GOT3 (cell line): ENCODE data around the gene DYSF.

ENCODE experiments used
- DNase-seq: peaks from one replicate; lab custom pipeline; 2025; ENCODE audit warnings: mixed read lengths; lab: John Stamatoyannopoulos, UW

DYSF gene

DNA sequence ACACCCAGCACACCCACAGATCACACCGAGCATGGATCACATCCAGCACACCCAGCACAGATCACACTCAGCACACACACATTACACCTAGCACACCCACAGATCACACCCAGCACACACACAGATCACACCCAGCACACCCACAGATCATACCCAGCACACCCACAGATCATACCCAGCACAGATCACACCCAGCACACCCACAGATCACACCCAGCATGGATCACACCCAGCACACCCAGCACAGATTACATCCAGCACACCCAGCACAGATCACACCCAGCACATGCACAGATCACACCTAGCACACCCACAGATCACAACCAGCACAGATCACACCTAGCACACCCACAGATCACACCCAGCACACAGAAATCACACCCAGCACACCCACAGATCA lies 118.6 kb downstream of the DYSF start:
- no peak for DNase-seq

DNA sequence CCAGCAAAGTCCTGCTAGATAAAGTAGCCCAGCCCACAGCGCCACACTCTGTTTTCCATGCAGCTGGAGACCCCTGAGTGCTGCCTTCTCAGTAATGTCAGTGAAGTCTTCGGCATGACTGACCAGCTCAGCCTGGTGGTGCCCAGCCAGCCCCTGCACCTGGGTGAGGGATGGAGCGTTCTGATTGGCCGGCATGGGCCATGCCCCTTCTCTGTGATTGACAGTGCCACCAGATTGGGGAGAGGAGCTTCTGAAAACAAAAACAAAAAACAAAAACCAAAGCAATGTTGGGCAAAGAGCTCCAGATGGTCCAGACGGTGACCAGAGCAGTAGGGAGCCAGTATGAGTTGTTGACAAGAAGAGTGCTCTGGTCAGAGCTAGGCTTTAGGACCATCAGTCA lies 122.6 kb downstream of the DYSF start:
- DNase-seq, result no peak

DNA sequence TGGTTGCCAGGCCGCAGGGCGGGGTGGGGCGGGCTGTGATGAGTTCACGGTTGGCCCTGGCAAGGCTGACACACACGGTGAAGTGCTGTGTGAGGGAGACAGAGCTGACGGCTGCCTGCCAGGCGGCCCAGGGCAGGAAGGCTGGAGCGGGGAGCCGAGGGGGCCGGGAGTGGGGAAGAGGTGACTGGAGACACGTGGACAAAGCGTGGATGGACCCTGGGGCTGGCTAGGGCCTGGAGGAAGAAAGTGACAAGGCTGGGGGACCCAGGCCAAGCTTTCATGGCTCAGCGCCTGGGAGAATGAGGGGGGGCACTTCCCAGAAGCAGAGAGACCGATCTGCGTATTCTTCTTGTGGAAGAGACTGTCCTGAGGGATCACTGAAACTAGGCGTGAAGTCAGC lies 123.2 kb downstream of the DYSF start:
- no peak for DNase-seq

DNA sequence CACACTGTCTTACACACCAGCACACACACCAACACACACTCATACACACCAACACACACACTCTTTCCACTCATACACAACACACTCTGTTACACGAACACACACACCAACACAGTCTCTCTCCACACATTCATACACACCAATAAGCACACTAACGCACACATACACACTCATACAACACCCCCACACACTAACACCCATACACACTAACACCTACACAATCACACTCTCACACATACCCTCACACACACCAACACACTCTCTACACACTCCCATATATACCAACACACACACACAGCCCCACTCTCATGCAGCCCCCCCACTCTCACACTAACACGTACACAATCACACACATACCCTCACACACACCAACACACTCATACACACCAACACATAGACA lies 123.8 kb downstream of the DYSF start:
- no peak for DNase-seq

DNA sequence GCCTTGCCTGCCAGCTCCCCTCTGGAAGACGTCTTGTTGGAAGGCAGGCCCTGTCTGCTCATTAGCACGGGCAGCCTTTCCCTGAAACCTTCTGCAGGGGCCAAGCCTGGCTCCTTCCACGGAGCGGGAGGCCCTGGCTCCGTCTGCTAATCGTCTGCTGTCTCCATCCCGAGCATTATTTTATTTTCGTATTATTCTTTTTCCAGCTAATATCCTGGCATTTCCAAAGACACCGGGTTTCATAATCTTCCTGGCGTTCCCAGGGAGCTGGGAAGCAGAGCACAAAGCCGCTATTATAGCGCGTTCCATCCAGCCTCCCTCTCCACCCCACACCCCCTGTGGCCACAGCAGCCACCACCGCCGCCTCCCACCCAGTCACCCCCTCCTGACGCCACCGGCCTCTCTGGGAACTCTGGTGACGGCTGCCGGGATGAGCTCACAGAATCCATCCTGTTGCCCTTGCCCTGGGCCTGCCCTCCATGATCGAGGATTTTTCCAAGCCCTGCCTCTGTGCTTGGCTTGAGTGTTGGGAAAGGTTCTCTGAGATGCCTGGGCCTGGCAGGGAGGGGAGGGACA lies 125.5 kb downstream of the DYSF start:
- DNase-seq, result no peak

DNA sequence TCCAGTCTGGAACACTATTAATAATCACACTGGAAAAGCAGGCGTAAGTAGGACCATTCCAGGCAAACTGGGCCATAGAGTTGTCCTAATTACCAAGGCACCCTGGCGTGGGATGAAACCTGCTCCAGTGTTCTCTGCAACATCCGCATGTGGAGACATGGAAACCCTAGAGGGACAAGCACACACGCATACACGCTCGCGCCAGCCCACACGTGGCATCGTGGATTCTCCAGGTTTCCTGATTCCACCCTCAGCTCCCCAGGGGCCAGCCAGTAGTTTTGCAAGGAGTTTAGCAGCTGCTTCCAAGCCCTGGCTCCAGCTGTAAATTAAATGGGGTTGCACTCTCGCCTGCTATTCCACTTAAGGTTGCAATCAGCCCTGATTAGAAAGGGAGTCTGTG lies 127.7 kb downstream of the DYSF start:
- DNase-seq, result no peak

DNA sequence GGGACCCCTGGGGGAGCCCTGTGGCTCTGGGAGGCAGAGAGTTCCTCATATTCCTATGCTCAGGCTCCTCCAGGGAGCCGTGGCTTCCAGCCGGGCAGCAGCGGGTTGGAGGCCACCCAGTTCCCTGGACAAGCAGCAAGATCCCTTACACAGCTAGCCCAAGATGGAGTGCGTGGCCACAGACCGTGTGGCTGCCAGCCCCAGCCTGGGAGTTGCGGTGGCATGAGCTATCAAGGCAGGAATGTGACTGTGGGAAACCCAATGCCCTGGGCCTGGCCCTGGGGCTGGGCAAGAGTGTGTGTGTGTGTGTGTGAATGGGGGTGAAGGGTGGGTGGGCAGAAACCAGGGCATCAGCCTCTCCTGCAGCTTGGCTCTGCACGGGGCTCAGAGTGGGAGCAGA lies 130.5 kb downstream of the DYSF start:
- no peak for DNase-seq

DNA sequence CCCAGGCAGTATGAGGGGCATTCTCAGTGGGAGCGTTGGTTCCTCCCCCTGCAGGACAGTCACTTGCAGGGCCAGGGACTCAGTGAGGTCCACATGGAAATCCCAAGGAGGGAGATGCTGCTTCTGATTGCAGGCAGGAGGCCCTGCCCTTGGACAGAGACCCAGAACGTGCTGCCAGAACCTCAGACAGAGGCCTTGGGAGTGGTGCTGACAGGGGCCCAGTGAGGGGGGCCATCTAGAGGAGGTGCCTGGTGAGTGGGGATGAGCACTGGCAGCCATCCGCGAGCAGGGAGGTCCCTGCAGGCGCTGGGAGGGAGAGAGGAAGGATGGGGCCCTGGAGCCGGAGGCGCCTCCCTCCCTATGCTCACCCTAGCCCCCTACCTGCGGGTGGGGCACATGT lies 133.1 kb downstream of the DYSF start:
- DNase-seq, result no peak

DNA sequence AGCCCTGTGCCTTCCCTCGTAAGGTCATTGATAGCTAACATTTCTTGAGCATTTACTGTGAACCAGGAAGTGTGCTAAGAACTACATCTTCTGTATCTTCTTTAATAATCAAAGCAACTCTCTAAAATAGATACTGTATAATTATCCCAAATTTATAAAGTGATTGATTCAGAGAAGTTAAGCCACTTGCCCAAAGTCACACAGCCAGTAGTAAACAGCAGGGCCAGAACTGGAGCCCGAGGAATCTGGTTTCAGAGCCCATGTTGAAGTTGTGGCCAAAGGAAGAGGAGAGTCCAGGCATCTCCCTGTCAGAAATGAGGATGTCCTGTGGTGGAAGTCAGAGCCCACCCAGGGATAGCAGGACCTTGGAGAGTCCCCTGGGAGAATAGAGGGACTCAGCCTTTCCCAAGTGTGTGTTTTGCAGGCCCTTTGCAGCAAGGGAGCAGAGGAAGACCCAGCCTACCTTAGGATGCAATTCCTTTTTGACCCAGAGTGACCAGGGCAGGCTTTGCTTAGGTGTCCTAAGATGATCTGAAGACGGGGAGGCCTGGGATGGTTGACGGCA lies 134.2 kb downstream of the DYSF start:
- DNase-seq, result no peak

DNA sequence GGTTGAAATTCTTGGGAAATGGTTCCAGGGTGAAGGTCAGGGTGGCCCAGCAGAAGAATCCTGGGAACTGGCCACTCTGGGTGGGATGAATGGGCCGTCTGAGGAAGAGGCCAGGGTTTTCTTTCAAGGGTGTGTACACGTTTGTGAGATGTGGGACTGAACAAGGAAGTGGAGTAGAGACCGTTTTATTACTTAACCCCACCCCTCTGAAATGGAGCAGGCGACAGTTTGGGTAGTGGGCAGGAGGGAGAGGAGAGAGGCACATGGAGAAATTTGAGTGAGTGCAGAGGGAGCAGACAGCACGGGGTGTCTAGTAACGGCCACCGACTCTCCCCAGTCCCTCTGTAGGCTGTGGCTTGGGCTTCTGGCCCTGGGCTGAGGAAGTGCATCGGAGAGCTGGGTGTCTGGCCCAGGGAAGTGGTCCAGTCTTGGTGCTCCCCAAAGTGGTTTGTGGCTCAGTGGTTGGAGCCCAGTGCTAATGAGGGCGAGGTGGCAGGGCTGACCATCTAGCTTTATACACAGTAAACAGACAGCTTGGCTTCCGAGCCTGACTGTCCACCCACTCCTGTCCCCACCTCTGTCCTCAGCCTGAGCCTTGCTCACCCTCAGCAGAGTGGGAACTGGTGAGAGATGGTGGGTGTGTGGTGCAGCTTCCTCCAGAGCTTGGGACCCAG lies 135.3 kb downstream of the DYSF start:
- DNase-seq, result no peak

DNA sequence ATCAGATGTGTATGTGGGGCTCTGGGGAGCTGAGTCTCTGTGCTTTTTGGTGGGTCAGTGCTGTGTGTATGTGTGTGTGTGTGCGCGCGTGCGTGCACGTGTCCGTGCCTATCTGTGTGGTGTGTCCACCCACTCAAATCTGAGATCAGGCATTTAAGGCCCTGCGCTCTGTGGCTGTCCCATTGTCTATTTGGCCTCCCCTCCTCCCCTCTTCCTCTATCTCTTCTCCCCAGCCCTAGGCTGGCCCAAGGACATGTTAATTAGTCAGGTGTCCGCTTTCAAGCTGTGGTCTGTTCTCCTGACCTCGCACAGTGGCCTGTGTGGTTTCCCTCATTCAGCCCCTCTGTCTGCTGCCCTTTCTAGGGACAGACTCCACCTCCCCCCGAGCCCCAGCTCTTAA lies 136.4 kb downstream of the DYSF start:
- DNase-seq, result no peak

DNA sequence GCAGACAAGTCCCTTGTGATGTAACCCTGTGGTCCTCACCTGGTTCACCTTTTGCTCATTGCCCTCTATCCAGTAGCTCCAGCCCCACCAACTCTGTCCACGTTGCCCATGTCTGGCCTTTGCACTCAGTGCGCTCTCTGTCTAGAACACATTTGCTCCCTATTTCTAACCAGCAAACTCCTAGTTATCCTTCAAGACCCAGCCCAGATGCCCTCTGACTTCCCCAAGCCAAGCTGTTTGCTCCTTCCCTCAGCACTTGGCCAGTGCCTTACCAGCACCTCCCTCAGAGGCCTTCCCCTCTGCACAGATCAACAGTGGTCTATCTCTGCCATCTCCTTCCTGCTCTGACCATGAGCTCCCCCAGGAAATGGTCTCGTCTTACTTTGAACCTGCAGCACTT lies 137.7 kb downstream of the DYSF start:
- no peak for DNase-seq

DNA sequence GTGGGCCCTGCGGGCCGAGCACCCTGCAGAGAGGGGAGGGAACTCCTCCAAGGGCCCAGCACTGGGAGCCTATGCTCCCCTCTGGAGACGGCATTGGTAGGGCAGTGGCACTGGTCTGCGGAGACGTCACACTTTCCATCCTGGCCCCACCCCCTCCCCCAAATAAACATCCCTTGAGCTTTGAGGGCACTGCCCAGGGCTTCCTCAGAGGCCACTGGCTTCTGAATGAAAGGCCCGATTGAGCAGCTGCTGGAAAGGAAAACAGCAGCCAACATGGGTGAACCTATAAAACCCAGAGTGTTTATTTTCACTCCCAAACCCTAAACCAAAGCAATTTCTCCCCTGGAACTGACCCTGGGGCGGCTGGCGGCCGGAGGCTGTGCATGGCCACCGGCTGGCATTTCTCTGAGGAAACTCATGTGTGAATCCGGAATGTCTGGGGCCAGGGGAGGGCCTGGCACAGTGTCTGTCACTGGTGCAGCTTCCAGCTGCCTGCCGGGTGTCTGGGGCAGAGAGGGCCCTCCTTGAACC lies 138.9 kb downstream of the DYSF start:
- no peak for DNase-seq

DNA sequence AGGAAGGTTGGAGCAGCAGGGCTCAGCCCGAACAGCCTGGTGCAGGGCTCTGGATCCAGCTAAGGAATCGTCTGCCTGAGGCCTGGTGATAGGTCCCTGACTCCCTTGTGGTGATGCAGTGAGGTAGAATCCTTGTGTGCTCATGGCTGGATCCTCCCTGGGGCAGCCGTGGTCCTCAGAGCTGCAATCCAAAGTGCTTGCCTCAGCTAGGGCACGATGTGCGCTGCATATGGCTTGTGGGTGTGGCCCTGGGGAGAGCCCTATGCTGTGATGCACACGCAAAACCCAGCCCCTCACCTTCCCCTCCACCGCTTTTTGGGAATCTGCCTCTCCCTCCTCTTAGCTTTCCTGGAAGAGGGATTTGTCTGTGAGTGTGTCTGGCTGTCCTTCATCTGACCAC lies 142.2 kb downstream of the DYSF start:
- no peak for DNase-seq

DNA sequence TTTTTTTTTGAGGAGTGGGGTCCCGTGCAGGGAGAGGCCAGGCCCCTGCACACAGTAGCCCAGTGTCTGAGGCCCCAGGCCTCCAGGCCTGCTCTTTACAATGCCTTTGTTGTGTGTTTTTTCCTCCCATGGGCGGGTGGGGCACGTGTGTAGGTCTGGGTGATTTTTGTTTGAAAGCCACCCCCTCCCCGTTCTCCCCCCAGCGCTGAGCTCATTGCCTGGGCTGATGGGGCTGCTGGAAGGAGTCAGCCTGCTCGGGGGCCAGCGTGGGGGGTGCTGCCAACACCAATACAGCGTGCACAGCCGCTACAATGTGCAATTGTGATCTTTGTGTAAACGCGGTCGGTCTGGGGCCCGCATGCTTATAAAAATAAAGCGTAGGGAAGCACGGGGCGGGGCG lies 142.7 kb downstream of the DYSF start:
- DNase-seq, result no peak

DNA sequence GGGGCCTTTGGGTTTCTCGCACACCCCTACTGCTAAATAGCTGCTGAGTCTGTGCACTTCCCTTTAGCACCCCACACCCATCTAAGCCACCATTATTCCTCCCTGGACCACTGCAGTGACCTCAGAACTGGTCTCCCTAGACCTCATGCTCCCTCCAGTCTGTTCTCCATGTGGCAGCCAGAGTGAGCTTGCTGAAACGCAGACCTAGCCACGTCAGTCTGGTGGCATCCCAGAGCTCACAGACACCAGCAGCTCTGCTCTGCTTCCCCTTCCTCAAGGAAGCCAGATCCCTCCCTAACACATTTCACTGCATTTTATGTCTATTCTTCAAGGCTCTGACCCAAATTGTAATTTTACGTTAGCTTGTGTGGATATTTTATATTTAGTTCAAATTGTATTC lies 144.4 kb downstream of the DYSF start:
- no peak for DNase-seq

DNA sequence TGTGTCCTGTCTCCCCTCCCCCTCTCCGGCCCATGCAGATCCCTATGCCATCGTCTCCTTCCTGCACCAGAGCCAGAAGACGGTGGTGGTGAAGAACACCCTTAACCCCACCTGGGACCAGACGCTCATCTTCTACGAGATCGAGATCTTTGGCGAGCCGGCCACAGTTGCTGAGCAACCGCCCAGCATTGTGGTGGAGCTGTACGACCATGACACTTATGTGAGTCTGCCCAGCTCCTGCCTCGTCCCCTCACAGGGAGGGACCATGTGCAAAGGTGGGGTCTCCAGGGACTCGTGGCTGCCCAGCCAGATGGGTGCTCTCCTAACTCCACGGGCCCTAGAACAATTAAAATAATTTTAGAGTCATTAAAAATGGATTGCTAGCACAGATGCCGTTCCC lies 145.2 kb downstream of the DYSF start:
- DNase-seq, result no peak

DNA sequence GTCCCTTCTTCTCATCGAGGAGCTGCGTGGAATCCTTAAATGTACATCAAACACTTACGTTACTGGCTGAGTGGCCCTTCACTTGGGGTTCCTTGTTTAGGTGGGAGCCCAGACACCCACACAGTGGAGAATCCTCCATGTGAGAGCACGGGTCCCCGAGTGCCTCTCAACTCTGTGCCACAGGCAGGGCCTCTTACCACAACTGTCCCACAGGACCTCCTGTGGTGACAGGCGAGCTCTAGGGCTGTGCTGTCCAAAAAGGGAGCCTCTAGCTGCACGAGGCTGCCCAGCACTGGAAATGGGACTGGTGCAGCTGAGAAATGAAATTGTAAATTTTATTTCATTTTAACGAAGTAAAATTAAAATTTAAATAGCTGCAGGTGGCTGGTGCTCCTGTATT lies 145.7 kb downstream of the DYSF start:
- DNase-seq, result no peak

DNA sequence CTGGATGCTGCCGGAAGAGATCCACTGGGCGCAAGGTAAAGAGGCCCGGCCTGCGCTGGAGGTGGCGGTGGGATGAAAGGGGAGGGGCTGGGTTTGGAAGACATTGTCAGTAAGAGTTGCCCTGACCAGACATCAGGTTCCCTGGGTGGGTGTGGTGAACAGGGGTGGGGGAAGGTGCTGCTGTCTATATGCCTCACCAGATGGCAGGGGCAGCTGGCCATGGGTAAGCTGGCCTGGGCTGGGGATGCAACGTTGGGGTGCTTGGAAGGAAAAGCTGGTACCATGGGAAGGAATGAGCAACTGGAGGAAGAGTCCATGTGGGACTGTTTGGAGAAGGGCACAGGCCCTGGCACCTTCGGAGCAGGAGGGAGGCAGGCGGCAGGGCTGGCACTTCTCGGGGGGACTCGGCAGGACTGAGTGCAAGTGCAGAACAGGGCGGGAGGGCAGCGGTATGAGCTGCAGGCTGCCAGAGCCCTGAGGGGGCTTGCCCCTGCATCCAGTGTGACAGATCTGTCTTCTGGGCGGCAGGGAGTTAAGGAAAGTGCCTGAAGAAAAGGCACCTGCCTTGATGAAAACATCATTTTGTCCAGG lies 146.4 kb downstream of the DYSF start:
- no peak for DNase-seq

DNA sequence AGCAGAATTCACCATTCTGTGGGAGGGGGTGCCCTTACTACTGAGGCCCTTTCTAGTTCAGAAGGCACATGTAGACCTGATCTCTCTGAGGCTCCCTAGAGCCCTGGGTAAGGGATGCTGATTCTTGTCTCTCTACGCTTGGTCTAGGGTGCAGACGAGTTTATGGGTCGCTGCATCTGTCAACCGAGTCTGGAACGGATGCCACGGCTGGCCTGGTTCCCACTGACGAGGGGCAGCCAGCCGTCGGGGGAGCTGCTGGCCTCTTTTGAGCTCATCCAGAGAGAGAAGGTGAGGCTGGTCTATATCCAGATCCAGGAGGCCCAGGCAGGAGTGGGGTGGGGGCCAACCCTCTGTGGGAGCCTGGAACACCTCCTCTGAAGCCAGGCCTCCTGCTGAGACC lies 147.2 kb downstream of the DYSF start:
- DNase-seq, result no peak

DNA sequence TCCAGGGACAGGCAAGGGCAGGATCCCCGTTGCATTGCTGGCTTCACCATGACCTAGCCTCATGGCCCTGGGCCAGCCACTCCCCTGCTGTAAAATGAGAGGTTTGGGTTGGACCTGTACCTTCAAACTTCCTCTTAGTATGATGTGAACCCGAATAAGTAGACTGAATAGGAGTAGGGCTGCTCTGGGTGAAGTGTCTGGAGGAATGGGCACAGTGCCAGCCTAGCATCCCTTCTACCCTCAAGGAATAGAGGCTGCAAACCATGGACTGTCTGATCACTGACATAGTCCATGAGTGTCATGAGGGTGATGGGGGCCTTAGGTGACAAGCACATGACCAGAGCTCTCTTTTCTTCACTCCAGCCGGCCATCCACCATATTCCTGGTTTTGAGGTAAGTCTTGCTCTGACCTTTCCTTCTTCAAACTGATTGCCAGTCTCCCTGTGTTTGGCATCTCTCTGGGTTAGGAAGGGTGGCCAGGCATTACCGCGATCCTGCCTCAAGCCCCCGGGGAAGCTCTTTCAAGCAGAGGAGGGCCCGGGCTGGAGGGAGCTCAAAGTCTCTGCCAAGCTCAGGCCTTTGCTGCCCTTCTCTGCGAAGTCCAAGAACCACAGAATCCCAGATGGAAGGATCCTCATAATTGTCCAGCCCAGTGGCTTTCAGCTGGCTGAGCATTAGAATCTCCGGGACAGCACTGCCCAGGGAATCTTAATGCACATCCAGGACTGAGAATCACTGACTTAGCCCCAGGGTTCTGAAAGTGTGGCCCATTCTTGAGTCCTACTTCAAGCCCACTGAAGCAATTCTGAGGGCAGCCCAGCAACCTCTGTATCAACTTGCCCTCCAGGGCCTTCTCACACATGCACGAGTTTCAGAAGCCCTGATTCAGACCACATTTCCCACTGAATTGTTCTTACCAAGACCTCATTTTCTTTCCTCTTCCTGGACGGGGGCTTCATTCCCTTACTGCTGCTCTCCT lies 148.1 kb downstream of the DYSF start:
- no peak for DNase-seq

DNA sequence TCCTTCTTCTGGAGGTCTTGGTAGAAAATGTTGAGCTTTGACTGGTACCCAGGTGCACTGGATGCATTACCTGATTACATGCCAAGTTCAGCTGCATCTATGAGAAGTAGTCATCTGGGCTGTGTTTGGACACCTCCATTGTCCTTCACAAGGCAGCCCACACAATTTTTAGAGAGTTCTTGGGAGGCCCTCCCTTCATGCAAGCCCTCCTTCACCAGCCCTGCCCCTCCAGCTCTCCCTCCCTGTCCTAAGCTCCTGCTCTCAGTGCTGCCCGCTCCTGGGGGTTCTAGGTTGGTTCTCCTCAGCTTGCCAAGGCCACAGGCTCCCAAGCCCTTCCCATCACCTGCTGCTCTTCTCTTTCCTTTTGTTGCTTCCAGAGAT lies 148.7 kb downstream of the DYSF start:
- DNase-seq, result no peak
